Activated gamma-delta T cell treated with Interleukin-2 at 50 U/mL for 16 hours (primary cell): Measurements from ENCODE around the gene PTPN2.
A peak's percentile ranks its signal among the peaks of the same experiment; 100 is the strongest.
"Not testable (repeated sequence)": the region's sequence is repeated elsewhere in the genome, so short reads cannot be mapped to it uniquely, and the experiment has no call there.

Source experiments
- DNase-seq: peaks from one replicate; pipeline ENCODE4 v3.0.0-alpha.2; 2020

Gene PTPN2

GRCh38 chr18:12883684-12884405 lies at the start of gene PTPN2:
TSS of gene PTPN2 (minus strand) at chr18:12884237. CDS start at chr18:12884141, 96 bp downstream.
- DNase-seq: peak; percentile 91

GRCh38 chr18:12933327-12933726 lies 49.3 kb upstream of the PTPN2 start:
- no peak for DNase-seq

- no peak for DNase-seq
Observed at GRCh38 chr18:12930908-12931307, 46.9 kb upstream of the PTPN2 start.

GRCh38 chr18:12930376-12930775 lies 46.3 kb upstream of the PTPN2 start:
- no peak for DNase-seq

GRCh38 chr18:12929477-12930083 lies 45.5 kb upstream of the PTPN2 start:
- no peak for DNase-seq

- DNase-seq: no peak
Observed at GRCh38 chr18:12928641-12929040, 44.6 kb upstream of the PTPN2 start.

- DNase-seq: no peak
Observed at GRCh38 chr18:12928206-12928605, 44.2 kb upstream of the PTPN2 start.

GRCh38 chr18:12924616-12925015 lies 40.6 kb upstream of the PTPN2 start:
- DNase-seq: no peak

- DNase-seq: no peak
Observed at GRCh38 chr18:12922266-12922665, 38.2 kb upstream of the PTPN2 start.

- DNase-seq: peak; percentile 39
Observed at GRCh38 chr18:12921178-12921577, 37.1 kb upstream of the PTPN2 start.

- DNase-seq: no peak
Observed at GRCh38 chr18:12911929-12912703, 28.1 kb upstream of the PTPN2 start.

- peak; percentile 61 for DNase-seq
Observed at GRCh38 chr18:12911025-12911928, 27.2 kb upstream of the PTPN2 start.

GRCh38 chr18:12908706-12909105 lies 24.7 kb upstream of the PTPN2 start:
- no peak for DNase-seq

GRCh38 chr18:12907258-12907925 lies 23.4 kb upstream of the PTPN2 start:
- no peak for DNase-seq

GRCh38 chr18:12906773-12907172 lies 22.7 kb upstream of the PTPN2 start:
- DNase-seq: no peak

GRCh38 chr18:12906119-12906518 lies 22.1 kb upstream of the PTPN2 start:
- DNase-seq: no peak

GRCh38 chr18:12904012-12904516 lies 20.0 kb upstream of the PTPN2 start:
- DNase-seq: peak; percentile 42

GRCh38 chr18:12901208-12901607 lies 17.2 kb upstream of the PTPN2 start:
- not testable (repeated sequence) for DNase-seq

GRCh38 chr18:12896784-12897333 lies 12.8 kb upstream of the PTPN2 start:
- not testable (repeated sequence) for DNase-seq

- DNase-seq: no peak
Observed at GRCh38 chr18:12895626-12896025, 11.6 kb upstream of the PTPN2 start.

- DNase-seq: no peak
Observed at GRCh38 chr18:12895014-12895413, 11.0 kb upstream of the PTPN2 start.

- DNase-seq: no peak
Observed at GRCh38 chr18:12891561-12891960, 7.5 kb upstream of the PTPN2 start.
